ENCODE measurements around the gene TRAF6. TPM values are rescaled to one million over a fixed set of nuclear protein-coding genes. Genes with fewer than 3 reads are reported as not detected.

The TRAF6 gene
- total RNA-seq, 5 donors from 2014 or later (not counting 1 experiment from before 2014, with no cell fraction given) = 17.3 to 26.0 (median 19.4) TPM

- Histone ChIP-seq H3K27ac (ENCODE audit: low read length) (no peak overlapping the region), H3K4me3 (ENCODE audit: control insufficient read depth in 1 of 2, extremely low read depth in 1 of 2, low read length in 1 of 2) (no peak overlapping the region), H3K36me3 (ENCODE audit: control insufficient read depth in 2 of 2, extremely low read depth in 1 of 2, insufficient read depth in 1 of 2, low read length in 1 of 2) (no peaks in the 10 kb centered on the region), H3K9me3 (no peaks in the 10 kb centered on the region), H3K27me3 (replicated peaks in 1 of 2; ENCODE audit: control insufficient read depth in 2 of 2, extremely low read depth in 1 of 2, insufficient read depth in 2 of 2, low read length in 1 of 2) (no peaks in the 10 kb centered on the region), H3K4me1 (ENCODE audit: control insufficient read depth in 1 of 2, extremely low read depth in 1 of 2, insufficient read depth in 2 of 2, low read length in 2 of 2) (no peaks in the 10 kb centered on the region)
- ATAC-seq (replicated peaks in 1 of 4) (no peak), DNase-seq (no peak)
- ChIA-PET POLR2A (no interaction called here), CTCF (interaction anchor here in 1 of 2 donors (0.6 kb wide), 1 partner anchor 653 kb away, joined by 3 read pairs; no protein-coding TSS in a partner anchor)
- H3K9me3 Mint-ChIP-seq = no peaks in the 10 kb centered on the region
- peaks cover 4% of the 10 kb centered on the region for H3K36me3 Mint-ChIP-seq
- no peaks in the 10 kb centered on the region for H3K27me3 Mint-ChIP-seq
- no peak overlapping the region for H3K4me3 Mint-ChIP-seq
- WGBS (ENCODE audit: insufficient coverage) = no CpG with 5 or more reads among the region's 1 CpG
- H3K4me1 Mint-ChIP-seq = no peaks in the 10 kb centered on the region
- peak overlapping the region in 1 of 2 donors; percentile 34 for H3K27ac Mint-ChIP-seq
These were observed 34.9 kb downstream of the TRAF6 start for GRCh38 chr11:36475192-36475591.

GRCh38 chr11:36471577-36471976 is 38.5 kb downstream of the TRAF6 start:
- no peaks in the 10 kb centered on the region for H3K9me3 ChIP-seq
- H3K27me3 ChIP-seq (replicated peaks in 1 of 2; ENCODE audit: control insufficient read depth in 2 of 2, extremely low read depth in 1 of 2, insufficient read depth in 2 of 2, low read length in 1 of 2) = no peaks in the 10 kb centered on the region
- no peak overlapping the region for H3K4me3 ChIP-seq (ENCODE audit: control insufficient read depth in 1 of 2, extremely low read depth in 1 of 2, low read length in 1 of 2)
- no peaks in the 10 kb centered on the region for H3K36me3 ChIP-seq (ENCODE audit: control insufficient read depth in 2 of 2, extremely low read depth in 1 of 2, insufficient read depth in 1 of 2, low read length in 1 of 2)
- H3K4me1 Mint-ChIP-seq = peaks cover 0 to 10% (median 9%) of the 10 kb centered on the region in 3 donors
- H3K4me1 ChIP-seq (ENCODE audit: control insufficient read depth in 1 of 2, extremely low read depth in 1 of 2, insufficient read depth in 2 of 2, low read length in 2 of 2) = peaks cover 0 to 5% of the 10 kb centered on the region in 2 experiments
- no peak overlapping the region for H3K4me3 Mint-ChIP-seq
- H3K27me3 Mint-ChIP-seq = no peaks in the 10 kb centered on the region
- no peak overlapping the region for H3K27ac ChIP-seq (ENCODE audit: low read length)
- ATAC-seq (replicated peaks in 1 of 4) = no peak
- CTCF ChIA-PET = no interaction called here
- H3K9me3 Mint-ChIP-seq = no peaks in the 10 kb centered on the region
- WGBS (ENCODE audit: insufficient coverage) = 89% methylated on average over 1 of the region's 1 CpG
- H3K36me3 Mint-ChIP-seq = peaks cover 16% of the 10 kb centered on the region
- POLR2A ChIA-PET = no interaction called here
- H3K27ac Mint-ChIP-seq = no peak overlapping the region
- DNase-seq = no peak

- no peaks in the 10 kb centered on the region for H3K36me3 ChIP-seq (ENCODE audit: control insufficient read depth in 2 of 2, extremely low read depth in 1 of 2, insufficient read depth in 1 of 2, low read length in 1 of 2)
- POLR2A ChIA-PET = no interaction called here
These were observed 39.9 kb downstream of the TRAF6 start for GRCh38 chr11:36469881-36470802.

GRCh38 chr11:36469063-36469462 is 41.0 kb downstream of the TRAF6 start:
- ATAC-seq (replicated peaks in 1 of 4) (no peak), DNase-seq (peak in 13 of 35 experiments; percentile 8 to 41 (median 17))
- Mint-ChIP-seq H3K9me3 (no peaks in the 10 kb centered on the region), H3K27ac (peak overlapping the region in 1 of 2 donors; percentile 52), H3K4me1 (peaks cover 0 to 14% (median 9%) of the 10 kb centered on the region in 3 donors), H3K36me3 (peaks cover 23% of the 10 kb centered on the region), H3K27me3 (no peaks in the 10 kb centered on the region), H3K4me3 (no peak overlapping the region)
- Histone ChIP-seq H3K9me3 (no peaks in the 10 kb centered on the region), H3K27me3 (replicated peaks in 1 of 2; ENCODE audit: control insufficient read depth in 2 of 2, extremely low read depth in 1 of 2, insufficient read depth in 2 of 2, low read length in 1 of 2) (no peaks in the 10 kb centered on the region), H3K4me3 (ENCODE audit: control insufficient read depth in 1 of 2, extremely low read depth in 1 of 2, low read length in 1 of 2) (no peak overlapping the region), H3K4me1 (ENCODE audit: control insufficient read depth in 1 of 2, extremely low read depth in 1 of 2, insufficient read depth in 2 of 2, low read length in 2 of 2) (peaks cover 0 to 5% of the 10 kb centered on the region in 2 experiments), H3K36me3 (ENCODE audit: control insufficient read depth in 2 of 2, extremely low read depth in 1 of 2, insufficient read depth in 1 of 2, low read length in 1 of 2) (no peaks in the 10 kb centered on the region), H3K27ac (ENCODE audit: low read length) (no peak overlapping the region)
- ChIA-PET CTCF (interaction anchor here in 1 of 2 donors (1.4 kb wide), 1 partner anchor 116 kb away, joined by 6 read pairs; no protein-coding TSS in a partner anchor), POLR2A (no interaction called here)
- WGBS (ENCODE audit: insufficient coverage) = no CpG with 5 or more reads among the region's 2 CpGs

More at GRCh38 chr11:36469881-36470802, 39.9 kb downstream of the TRAF6 start:
- 85% methylated on average over 4 of the region's 5 CpGs for WGBS (ENCODE audit: insufficient coverage)
- H3K27me3 Mint-ChIP-seq = no peaks in the 10 kb centered on the region
- H3K4me3 ChIP-seq (ENCODE audit: control insufficient read depth in 1 of 2, extremely low read depth in 1 of 2, low read length in 1 of 2) = no peak overlapping the region
- H3K4me1 Mint-ChIP-seq = peaks cover 0 to 12% (median 9%) of the 10 kb centered on the region in 3 donors
- CTCF ChIA-PET = interaction anchor here in 1 of 2 donors (1.3 kb wide), 1 partner anchor 8 kb away, joined by 3 read pairs; no protein-coding TSS in a partner anchor
- no peaks in the 10 kb centered on the region for H3K27me3 ChIP-seq (replicated peaks in 1 of 2; ENCODE audit: control insufficient read depth in 2 of 2, extremely low read depth in 1 of 2, insufficient read depth in 2 of 2, low read length in 1 of 2)
- no peak overlapping the region for H3K4me3 Mint-ChIP-seq
- H3K9me3 ChIP-seq = no peaks in the 10 kb centered on the region
- no peak for DNase-seq
- no peak for ATAC-seq (replicated peaks in 1 of 4)
- peaks cover 23% of the 10 kb centered on the region for H3K36me3 Mint-ChIP-seq
- H3K27ac ChIP-seq (ENCODE audit: low read length) = no peak overlapping the region
- H3K4me1 ChIP-seq (ENCODE audit: control insufficient read depth in 1 of 2, extremely low read depth in 1 of 2, insufficient read depth in 2 of 2, low read length in 2 of 2) = peaks cover 0 to 5% of the 10 kb centered on the region in 2 experiments
- peak overlapping the region in 1 of 2 donors; percentile 62 for H3K27ac Mint-ChIP-seq
- H3K9me3 Mint-ChIP-seq = no peaks in the 10 kb centered on the region

GRCh38 chr11:36467916-36468315 is 42.2 kb downstream of the TRAF6 start:
- POLR2A ChIA-PET = no interaction called here
- peaks cover 21% of the 10 kb centered on the region for H3K36me3 Mint-ChIP-seq
- WGBS (ENCODE audit: insufficient coverage) = 100% methylated on average over 1 of the region's 1 CpG
- Histone ChIP-seq H3K4me1 (ENCODE audit: control insufficient read depth in 1 of 2, extremely low read depth in 1 of 2, insufficient read depth in 2 of 2, low read length in 2 of 2) (peaks cover 0 to 5% of the 10 kb centered on the region in 2 experiments), H3K36me3 (ENCODE audit: control insufficient read depth in 2 of 2, extremely low read depth in 1 of 2, insufficient read depth in 1 of 2, low read length in 1 of 2) (peaks cover 0 to 6% of the 10 kb centered on the region in 2 donors), H3K27me3 (replicated peaks in 1 of 2; ENCODE audit: control insufficient read depth in 2 of 2, extremely low read depth in 1 of 2, insufficient read depth in 2 of 2, low read length in 1 of 2) (no peaks in the 10 kb centered on the region), H3K27ac (ENCODE audit: low read length) (no peak overlapping the region), H3K9me3 (no peaks in the 10 kb centered on the region), H3K4me3 (ENCODE audit: control insufficient read depth in 1 of 2, extremely low read depth in 1 of 2, low read length in 1 of 2) (no peak overlapping the region)
- no peaks in the 10 kb centered on the region for H3K9me3 Mint-ChIP-seq
- H3K4me3 Mint-ChIP-seq = no peak overlapping the region
- DNase-seq (no peak), ATAC-seq (replicated peaks in 1 of 4) (no peak)
- H3K27me3 Mint-ChIP-seq = peaks cover 0 to under 1% of the 10 kb centered on the region in 2 donors
- CTCF ChIA-PET = interaction anchor here in 1 of 2 donors (0.6 to 1.4 kb wide), 4 partner anchors 9 to 143 kb away, joined by 3 to 6 read pairs (median 4); no protein-coding TSS in a partner anchor
- peaks cover 0 to 14% (median 9%) of the 10 kb centered on the region in 3 donors for H3K4me1 Mint-ChIP-seq
- H3K27ac Mint-ChIP-seq = no peak overlapping the region

DNA sequence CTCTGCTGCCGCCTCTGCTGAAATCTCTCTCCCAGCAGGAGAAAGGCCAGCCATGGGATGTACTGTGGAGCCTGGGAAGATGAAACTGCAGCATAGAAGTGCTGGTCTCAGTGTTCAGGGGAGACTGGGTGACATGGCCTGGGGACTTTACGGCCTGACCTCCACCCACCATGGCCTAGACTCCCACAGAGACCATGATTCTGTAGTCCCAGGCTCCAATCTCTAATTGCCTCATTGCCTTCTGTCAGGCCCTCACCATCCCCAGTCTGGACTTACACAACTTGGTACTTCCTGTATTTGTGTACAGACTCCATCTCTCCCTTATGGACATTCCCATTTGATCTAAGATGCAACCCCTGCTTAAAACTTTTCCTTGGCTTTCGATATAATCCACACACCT is 43.1 kb downstream of the TRAF6 start:
- peaks cover 0 to 14% of the 10 kb centered on the region in 2 donors for H3K36me3 ChIP-seq (ENCODE audit: control insufficient read depth in 2 of 2, extremely low read depth in 1 of 2, insufficient read depth in 1 of 2, low read length in 1 of 2)
- Mint-ChIP-seq H3K4me1 (peaks cover 0 to 14% (median 9%) of the 10 kb centered on the region in 3 donors), H3K9me3 (no peaks in the 10 kb centered on the region), H3K4me3 (no peak overlapping the region), H3K27me3 (peaks cover 0 to 3% of the 10 kb centered on the region in 2 donors), H3K27ac (peak overlapping the region in 1 of 2 donors; percentile 30), H3K36me3 (peaks cover 23% of the 10 kb centered on the region)
- H3K9me3 ChIP-seq = no peaks in the 10 kb centered on the region
- no peak for DNase-seq
- ChIA-PET POLR2A (no interaction called here), CTCF (no interaction called here)
- H3K4me1 ChIP-seq (ENCODE audit: control insufficient read depth in 1 of 2, extremely low read depth in 1 of 2, insufficient read depth in 2 of 2, low read length in 2 of 2) = peaks cover 0 to 5% of the 10 kb centered on the region in 2 experiments
- no peak for ATAC-seq (replicated peaks in 1 of 4)
- 82% methylated on average over 2 of the region's 3 CpGs for WGBS (ENCODE audit: insufficient coverage)
- no peaks in the 10 kb centered on the region for H3K27me3 ChIP-seq (replicated peaks in 1 of 2; ENCODE audit: control insufficient read depth in 2 of 2, extremely low read depth in 1 of 2, insufficient read depth in 2 of 2, low read length in 1 of 2)
- H3K4me3 ChIP-seq (ENCODE audit: control insufficient read depth in 1 of 2, extremely low read depth in 1 of 2, low read length in 1 of 2) = no peak overlapping the region
- H3K27ac ChIP-seq (ENCODE audit: low read length) = no peak overlapping the region

Measured in T-cell (primary cell).